ENCODE results near the gene ANGPTL8. TPM values are rescaled to one million over a fixed set of nuclear protein-coding genes. Genes with fewer than 3 reads are reported as not detected.

ANGPTL8 gene
- polyA plus RNA-seq, 3 donors = 0.19 to 0.96 (median 0.74) TPM

- no peak for DNase-seq
Observed at GRCh38 chr19:11291415-11291814, 52.0 kb downstream of the ANGPTL8 start.

Other genes with a start within 250 kb of the ANGPTL8 start
- gene LDLR, start 150.2 kb upstream of the ANGPTL8 start, polyA plus RNA-seq (ENCODE audit: insufficient read length in 3 of 3) = 10 to 100 TPM; 23.1 to 37.2 (median 31.6) TPM
- gene SPC24, start 83.8 kb upstream of the ANGPTL8 start, polyA plus RNA-seq (ENCODE audit: insufficient read length in 3 of 3) = 10 to 100 TPM; 15.4 to 20.5 (median 19.9) TPM
- gene KANK2, start 42.1 kb upstream of the ANGPTL8 start, polyA plus RNA-seq (ENCODE audit: insufficient read length in 3 of 3) = 100 to 1,000 TPM; 117 to 125 (median 124) TPM
- 10 to 100 TPM; 49.6 to 69.8 (median 67.7) TPM for gene DOCK6, start 22.9 kb downstream of the ANGPTL8 start, polyA plus RNA-seq (ENCODE audit: insufficient read length in 3 of 3)
- not detected for gene TSPAN16, start 56.5 kb downstream of the ANGPTL8 start, polyA plus RNA-seq (ENCODE audit: insufficient read length in 3 of 3)
- gene RAB3D, start 100.0 kb downstream of the ANGPTL8 start, polyA plus RNA-seq (ENCODE audit: insufficient read length in 3 of 3) = 10 to 100 TPM; 16.8 to 18.1 (median 17.3) TPM
- gene TMEM205, start 106.6 kb downstream of the ANGPTL8 start, polyA plus RNA-seq (ENCODE audit: insufficient read length in 3 of 3) = 100 to 1,000 TPM; 144 to 158 (median 156) TPM
- 10 to 100 TPM; 25.6 to 38.3 (median 33.2) TPM for gene CCDC159, start 106.9 kb downstream of the ANGPTL8 start, polyA plus RNA-seq (ENCODE audit: insufficient read length in 3 of 3)
- 10 to 100 TPM; 13.6 to 16.0 (median 15.9) TPM for gene PLPPR2, start 115.8 kb downstream of the ANGPTL8 start, polyA plus RNA-seq (ENCODE audit: insufficient read length in 3 of 3)
- gene SWSAP1, start 135.0 kb downstream of the ANGPTL8 start, polyA plus RNA-seq (ENCODE audit: insufficient read length in 3 of 3) = 1 to 10 TPM; 3.8 to 4.1 (median 3.8) TPM
- gene EPOR, start 144.7 kb downstream of the ANGPTL8 start, polyA plus RNA-seq (ENCODE audit: insufficient read length in 3 of 3) = 10 to 100 TPM; 23.7 to 39.3 (median 36.7) TPM
- 100 to 1,000 TPM in 2 of 3 donors, 10 to 100 TPM in 1; 67.6 to 137 (median 119) TPM for gene RGL3, start 179.7 kb downstream of the ANGPTL8 start, polyA plus RNA-seq (ENCODE audit: insufficient read length in 3 of 3)
- 1 to 10 TPM; 2.0 to 2.3 (median 2.1) TPM for gene ODAD3, start 195.5 kb downstream of the ANGPTL8 start, polyA plus RNA-seq (ENCODE audit: insufficient read length in 3 of 3)
- gene PRKCSH, start 196.0 kb downstream of the ANGPTL8 start, polyA plus RNA-seq (ENCODE audit: insufficient read length in 3 of 3) = 100 to 1,000 TPM; 325 to 395 (median 363) TPM
- under 1 TPM; 0.12 to 0.47 (median 0.34) TPM for gene ELAVL3, start 241.4 kb downstream of the ANGPTL8 start, polyA plus RNA-seq (ENCODE audit: insufficient read length in 3 of 3)

Data from renal pelvis (tissue), 4 donors.